ENCODE results near the gene MSANTD3.
"Not testable (repeated sequence)": the region's sequence is repeated elsewhere in the genome, so short reads cannot be mapped to it uniquely, and the experiment has no call there.

The MSANTD3 gene

GRCh38 chr9:100436571-100436970, 9.6 kb downstream of the MSANTD3 start:
- no peaks in the 10 kb centered on the region for H3K36me3 ChIP-seq (replicated peaks; ENCODE audit: insufficient read depth, low read length)
- peaks cover 38% of the 10 kb centered on the region for H3K79me2 ChIP-seq (ENCODE audit: low read length)
- TF ChIP-seq EZH2 (optimal IDR thresholded peaks at IDR 0.05; ENCODE audit: low read depth, low read length) (no peak), EZH2phosphoT487 (IDR thresholded peaks at IDR 0.05; ENCODE audit: low read length) (no peak), CTCF (IDR thresholded peaks at IDR 0.05; ENCODE audit: low read length) (no peak)

GRCh38 chr9:100437860-100438805, 11.2 kb downstream of the MSANTD3 start:
- Histone ChIP-seq H3F3A (ENCODE audit: insufficient read depth, low read length) (peaks cover 5% of the 10 kb centered on the region; the same call in 1 of the 2 replicates), H3K9me2 (replicated peaks; ENCODE audit: insufficient read depth, low read length) (no peaks in the 10 kb centered on the region), H3K9me3 (replicated peaks; ENCODE audit: insufficient read depth, low read length) (no peaks in the 10 kb centered on the region), H3K4me2 (ENCODE audit: low read depth, low read length) (no peak overlapping the region), H3K4me3 (ENCODE audit: low read length) (no peak overlapping the region), H3K36me3 (replicated peaks; ENCODE audit: insufficient read depth, low read length) (no peaks in the 10 kb centered on the region), H3K27me3 (replicated peaks; ENCODE audit: insufficient read depth, low read length) (no peaks in the 10 kb centered on the region), H2AFZ (ENCODE audit: low read length) (no peak overlapping the region), H3K27ac (ENCODE audit: low read length) (no peak overlapping the region), H3K79me2 (ENCODE audit: low read length) (peaks cover 34% of the 10 kb centered on the region), H3K9ac (ENCODE audit: low read length) (no peak overlapping the region), H3K4me1 (ENCODE audit: low read length) (no peaks in the 10 kb centered on the region), H4K20me1 (ENCODE audit: insufficient read depth, low read length) (no peaks in the 10 kb centered on the region)
- TF ChIP-seq EZH2 (optimal IDR thresholded peaks at IDR 0.05; ENCODE audit: low read depth, low read length) (no peak), EZH2phosphoT487 (IDR thresholded peaks at IDR 0.05; ENCODE audit: low read length) (no peak), CTCF (IDR thresholded peaks at IDR 0.05; ENCODE audit: low read length) (peak; percentile 97)
- peak; percentile 71 for DNase-seq

More at GRCh38 chr9:100436571-100436970, 9.6 kb downstream of the MSANTD3 start:
- Histone ChIP-seq H3K27ac (ENCODE audit: low read length) (no peak overlapping the region), H3K27me3 (replicated peaks; ENCODE audit: insufficient read depth, low read length) (no peaks in the 10 kb centered on the region), H3K4me3 (ENCODE audit: low read length) (no peak overlapping the region), H3K4me2 (ENCODE audit: low read depth, low read length) (no peak overlapping the region), H3F3A (ENCODE audit: insufficient read depth, low read length) (peaks cover 5% of the 10 kb centered on the region; the same call in 1 of the 2 replicates), H4K20me1 (ENCODE audit: insufficient read depth, low read length) (no peaks in the 10 kb centered on the region), H3K4me1 (ENCODE audit: low read length) (no peaks in the 10 kb centered on the region), H3K9ac (ENCODE audit: low read length) (no peak overlapping the region), H3K9me2 (replicated peaks; ENCODE audit: insufficient read depth, low read length) (no peaks in the 10 kb centered on the region), H3K9me3 (replicated peaks; ENCODE audit: insufficient read depth, low read length) (no peaks in the 10 kb centered on the region), H2AFZ (ENCODE audit: low read length) (no peak overlapping the region)
- DNase-seq = no peak

GRCh38 chr9:100440071-100440470, 13.1 kb downstream of the MSANTD3 start:
- Histone ChIP-seq H3K36me3 (replicated peaks; ENCODE audit: insufficient read depth, low read length) (no peaks in the 10 kb centered on the region), H3K4me1 (ENCODE audit: low read length) (0 out of 2 replicates have a peak, but pooled peaks cover 1% of the 10 kb centered on the region), H3K27me3 (replicated peaks; ENCODE audit: insufficient read depth, low read length) (no peaks in the 10 kb centered on the region), H4K20me1 (ENCODE audit: insufficient read depth, low read length) (no peaks in the 10 kb centered on the region), H3F3A (ENCODE audit: insufficient read depth, low read length) (peaks cover 5% of the 10 kb centered on the region; the same call in 1 of the 2 replicates), H3K9ac (ENCODE audit: low read length) (no peak overlapping the region), H3K9me2 (replicated peaks; ENCODE audit: insufficient read depth, low read length) (no peaks in the 10 kb centered on the region), H3K4me3 (ENCODE audit: low read length) (no peak overlapping the region), H3K79me2 (ENCODE audit: low read length) (peaks cover 28% of the 10 kb centered on the region), H2AFZ (ENCODE audit: low read length) (no peak overlapping the region), H3K27ac (ENCODE audit: low read length) (no peak overlapping the region), H3K4me2 (ENCODE audit: low read depth, low read length) (no peak overlapping the region), H3K9me3 (replicated peaks; ENCODE audit: insufficient read depth, low read length) (no peaks in the 10 kb centered on the region)
- DNase-seq = no peak
- TF ChIP-seq EZH2phosphoT487 (IDR thresholded peaks at IDR 0.05; ENCODE audit: low read length) (no peak), EZH2 (optimal IDR thresholded peaks at IDR 0.05; ENCODE audit: low read depth, low read length) (no peak), CTCF (IDR thresholded peaks at IDR 0.05; ENCODE audit: low read length) (no peak)

GRCh38 chr9:100440487-100440886, 13.5 kb downstream of the MSANTD3 start:
- H4K20me1 ChIP-seq (ENCODE audit: insufficient read depth, low read length); H2AFZ ChIP-seq (ENCODE audit: low read length); H3K36me3 ChIP-seq (replicated peaks; ENCODE audit: insufficient read depth, low read length); H3F3A ChIP-seq (ENCODE audit: insufficient read depth, low read length); H3K4me3 ChIP-seq (ENCODE audit: low read length); H3K4me2 ChIP-seq (ENCODE audit: low read depth, low read length); H3K27me3 ChIP-seq (replicated peaks; ENCODE audit: insufficient read depth, low read length); H3K9me3 ChIP-seq (replicated peaks; ENCODE audit: insufficient read depth, low read length); DNase-seq; H3K4me1 ChIP-seq (ENCODE audit: low read length); H3K27ac ChIP-seq (ENCODE audit: low read length); H3K9me2 ChIP-seq (replicated peaks; ENCODE audit: insufficient read depth, low read length); H3K9ac ChIP-seq (ENCODE audit: low read length): not testable (repeated sequence)
- peaks cover 28% of the 10 kb centered on the region for H3K79me2 ChIP-seq (ENCODE audit: low read length)

Data from MM.1S (cell line).